HTERT RPE-1 (cell line): ENCODE results near the gene GET4.
"Not testable (repeated sequence)": the region's sequence is repeated elsewhere in the genome, so short reads cannot be mapped to it uniquely, and the experiment has no call there.

Experiments used
- in situ Hi-C: fragments of 300-500 bp; cut with MboI; formaldehyde crosslinking; loops from 4 replicates; pipeline ENCODE4 v1.14.3; 2020; ENCODE audit warnings: low sequenced_read_pairs

Gene GET4

GRCh38 chr7:868189-868486, 8.2 kb upstream of the GET4 start:
- in situ Hi-C loops, result no loop called here

- in situ Hi-C loops, result no loop called here
These were observed 7.0 kb upstream of the GET4 start for GRCh38 chr7:869348-869747.

GRCh38 chr7:871900-872537, 4.3 kb upstream of the GET4 start:
- in situ Hi-C loops, result no loop called here

- in situ Hi-C loops, result not testable (repeated sequence)
These were observed 3.7 kb upstream of the GET4 start for GRCh38 chr7:872685-873084.

GRCh38 chr7:873367-874002, 2.9 kb upstream of the GET4 start:
- in situ Hi-C loops, result no loop called here

- in situ Hi-C loops, result no loop called here
These were observed 2.2 kb upstream of the GET4 start for GRCh38 chr7:874031-874749.

GRCh38 chr7:875051-875450, 1.3 kb upstream of the GET4 start:
- in situ Hi-C loops, result no loop called here

- in situ Hi-C loops, result no loop called here
These were observed 778 bp upstream of the GET4 start for GRCh38 chr7:875476-876076.

- in situ Hi-C loops, result no loop called here
These were observed 588 bp downstream of the GET4 start for GRCh38 chr7:876972-877311.

GRCh38 chr7:877312-878232, 1.2 kb downstream of the GET4 start:
- in situ Hi-C loops, result no loop called here

GRCh38 chr7:879093-879492, 2.7 kb downstream of the GET4 start:
- in situ Hi-C loops, result no loop called here

GRCh38 chr7:879706-880105, 3.4 kb downstream of the GET4 start:
- in situ Hi-C loops, result no loop called here

- in situ Hi-C loops, result no loop called here
These were observed 4.1 kb downstream of the GET4 start for GRCh38 chr7:880450-880849.

GRCh38 chr7:881441-882234, 5.3 kb downstream of the GET4 start:
- in situ Hi-C loops, result no loop called here

- in situ Hi-C loops, result no loop called here
These were observed 6.1 kb downstream of the GET4 start for GRCh38 chr7:882336-883035.

GRCh38 chr7:883055-884021, 7.0 kb downstream of the GET4 start:
- in situ Hi-C loops, result no loop called here

- in situ Hi-C loops, result no loop called here
These were observed 8.0 kb downstream of the GET4 start for GRCh38 chr7:884191-885003.
